IPS-NIHi11 (cell line): ENCODE results near the gene SLC2A14.
A peak's percentile ranks its signal among the peaks of the same experiment; 100 is the strongest.
"Not testable (repeated sequence)": the region's sequence is repeated elsewhere in the genome, so short reads cannot be mapped to it uniquely, and the experiment has no call there.

ENCODE experiments used
- DNase-seq: peaks from one replicate; pipeline ENCODE4 v3.0.0; 2012; ENCODE audit warnings: mixed read lengths, low spot score

SLC2A14 gene

GRCh38 chr12:7833831-7834230 lies 38.9 kb downstream of the SLC2A14 start:
- no peak for DNase-seq

- not testable (repeated sequence) for DNase-seq
These were observed 39.5 kb downstream of the SLC2A14 start for GRCh38 chr12:7833201-7833600.

GRCh38 chr12:7832059-7832696 lies 40.5 kb downstream of the SLC2A14 start:
- DNase-seq: peak; percentile 84

- DNase-seq: not testable (repeated sequence)
These were observed 43.0 kb downstream of the SLC2A14 start for GRCh38 chr12:7829737-7830136.

GRCh38 chr12:7825754-7826153 lies 47.0 kb downstream of the SLC2A14 start:
- DNase-seq: peak; percentile 15

- DNase-seq: peak; percentile 80
These were observed 65.7 kb downstream of the SLC2A14 start for GRCh38 chr12:7806863-7807487.

- DNase-seq: not testable (repeated sequence)
These were observed 66.4 kb downstream of the SLC2A14 start for GRCh38 chr12:7806319-7806718.

- DNase-seq: no peak
These were observed 71.3 kb downstream of the SLC2A14 start for GRCh38 chr12:7801460-7801859.

- DNase-seq: not testable (repeated sequence)
These were observed 73.9 kb downstream of the SLC2A14 start for GRCh38 chr12:7798750-7799308.

- no peak for DNase-seq
These were observed 74.9 kb downstream of the SLC2A14 start for GRCh38 chr12:7797698-7798398.

GRCh38 chr12:7797269-7797668 lies 75.4 kb downstream of the SLC2A14 start:
- DNase-seq: not testable (repeated sequence)

GRCh38 chr12:7793211-7793610 lies 79.5 kb downstream of the SLC2A14 start:
- no peak for DNase-seq

- DNase-seq: peak; percentile 39
These were observed 83.7 kb downstream of the SLC2A14 start, which contains the start of gene NANOG for GRCh38 chr12:7788884-7789528. Gene NANOG, plus strand, starts transcription at chr12:7789402. Its CDS starts 213 bp downstream, at chr12:7789615.

- DNase-seq: no peak
These were observed 84.4 kb downstream of the SLC2A14 start for GRCh38 chr12:7788294-7788660.

GRCh38 chr12:7787574-7788293 lies 85.0 kb downstream of the SLC2A14 start:
- DNase-seq: peak; percentile 49

- no peak for DNase-seq
These were observed 88.0 kb downstream of the SLC2A14 start for GRCh38 chr12:7784701-7785100.

- DNase-seq: not testable (repeated sequence)
These were observed 89.3 kb downstream of the SLC2A14 start for GRCh38 chr12:7783433-7783832.

- no peak for DNase-seq
These were observed 90.7 kb downstream of the SLC2A14 start for GRCh38 chr12:7782055-7782454.

- no peak for DNase-seq
These were observed 91.4 kb downstream of the SLC2A14 start for GRCh38 chr12:7781274-7781673.

- no peak for DNase-seq
These were observed 102.7 kb downstream of the SLC2A14 start for GRCh38 chr12:7769999-7770398.
